ENCODE results near the gene IFNK. TPM values are rescaled to one million over a fixed set of nuclear protein-coding genes. Genes with fewer than 3 reads are reported as not detected.

The IFNK gene
- total and polyA plus RNA-seq, 7 donors: not detected

DNA sequence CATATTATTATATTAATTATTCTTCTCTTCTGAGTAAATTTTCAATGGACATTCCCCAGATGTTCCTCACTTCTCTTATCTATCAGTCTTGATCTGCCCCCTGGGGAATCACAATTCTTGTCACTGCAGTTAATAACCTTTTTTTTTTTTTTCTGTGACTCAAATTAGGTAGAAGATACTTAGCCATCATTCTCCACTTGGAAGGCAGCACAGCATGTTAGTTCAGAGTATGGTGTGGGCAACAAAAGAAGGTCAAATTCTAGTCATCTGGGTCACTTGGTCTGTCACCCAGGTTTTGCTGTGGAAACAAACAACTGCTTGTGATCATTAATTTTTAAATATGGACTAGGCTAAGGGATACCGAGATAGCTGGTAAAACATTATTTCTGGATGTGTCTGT, 13.7 kb downstream of the IFNK start:
- Histone ChIP-seq H3K4me1 (peaks cover 0 to 80% (median 69%) of the 10 kb centered on the region in 4 donors), H3K9me3 (no peaks in the 10 kb centered on the region), H3K27ac (peak overlapping the region in 2 of 4 donors; percentile 84 to 89), H3K27me3 (no peaks in the 10 kb centered on the region), H3K36me3 (no peaks in the 10 kb centered on the region), H3K4me3 (no peak overlapping the region)
- TF ChIP-seq POLR2A (IDR thresholded peaks at IDR 0.05) (no peak), POLR2AphosphoS5 (IDR thresholded peaks at IDR 0.05) (no peak)
- DNase-seq: no peak
- 91 to 95% methylated on average over 1 of the region's 1 CpG for WGBS, 2 donors
- intact Hi-C loops (cut with DNase I): loop anchor here (10.0 kb wide), 1 partner anchor 583 kb away; the partner anchor contains the start of gene IFT74

DNA sequence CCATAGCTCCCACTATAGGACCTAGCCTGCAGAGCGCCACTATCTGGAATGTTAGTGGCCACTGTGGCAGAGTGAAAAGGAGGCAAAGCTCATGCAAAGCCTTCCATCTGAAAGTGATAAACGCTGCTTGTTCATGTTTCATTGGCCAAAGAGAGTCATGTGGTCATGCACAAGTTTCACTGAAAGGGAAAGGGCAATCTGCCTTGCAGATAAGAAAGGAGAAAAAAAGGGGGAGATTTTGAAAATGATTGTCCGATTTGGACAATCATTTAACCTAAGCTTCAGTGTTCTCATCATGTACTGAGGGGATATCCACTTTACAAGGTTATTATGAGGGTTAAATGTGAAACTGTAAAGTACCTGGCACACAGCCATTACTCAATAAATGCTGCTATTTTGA, 14.6 kb downstream of the IFNK start:
- intact Hi-C loops (cut with DNase I): loop anchor here (10.0 kb wide), 1 partner anchor 584 kb away; the partner anchor contains the start of gene IFT74
- 23 to 71% methylated on average over 3 of the region's 3 CpGs for WGBS, 2 donors
- H3K27me3 ChIP-seq: no peaks in the 10 kb centered on the region
- H3K4me3 ChIP-seq: no peak overlapping the region
- H3K27ac ChIP-seq: peak overlapping the region; percentile 74 to 89 (median 86)
- TF ChIP-seq POLR2AphosphoS5 (IDR thresholded peaks at IDR 0.05) (no peak), POLR2A (IDR thresholded peaks at IDR 0.05) (no peak), EP300 (IDR thresholded peaks at IDR 0.05) (no peak)
- TF ChIP-seq, protein P1, sequence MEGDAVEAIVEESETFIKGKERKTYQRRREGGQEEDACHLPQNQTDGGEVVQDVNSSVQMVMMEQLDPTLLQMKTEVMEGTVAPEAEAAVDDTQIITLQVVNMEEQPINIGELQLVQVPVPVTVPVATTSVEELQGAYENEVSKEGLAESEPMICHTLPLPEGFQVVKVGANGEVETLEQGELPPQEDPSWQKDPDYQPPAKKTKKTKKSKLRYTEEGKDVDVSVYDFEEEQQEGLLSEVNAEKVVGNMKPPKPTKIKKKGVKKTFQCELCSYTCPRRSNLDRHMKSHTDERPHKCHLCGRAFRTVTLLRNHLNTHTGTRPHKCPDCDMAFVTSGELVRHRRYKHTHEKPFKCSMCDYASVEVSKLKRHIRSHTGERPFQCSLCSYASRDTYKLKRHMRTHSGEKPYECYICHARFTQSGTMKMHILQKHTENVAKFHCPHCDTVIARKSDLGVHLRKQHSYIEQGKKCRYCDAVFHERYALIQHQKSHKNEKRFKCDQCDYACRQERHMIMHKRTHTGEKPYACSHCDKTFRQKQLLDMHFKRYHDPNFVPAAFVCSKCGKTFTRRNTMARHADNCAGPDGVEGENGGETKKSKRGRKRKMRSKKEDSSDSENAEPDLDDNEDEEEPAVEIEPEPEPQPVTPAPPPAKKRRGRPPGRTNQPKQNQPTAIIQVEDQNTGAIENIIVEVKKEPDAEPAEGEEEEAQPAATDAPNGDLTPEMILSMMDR (IDR thresholded peaks at IDR 0.05): no peak
- DNase-seq: no peak
- H3K36me3 ChIP-seq: no peaks in the 10 kb centered on the region
- no peaks in the 10 kb centered on the region for H3K9me3 ChIP-seq
- H3K4me1 ChIP-seq: peaks cover 0 to 76% (median 62%) of the 10 kb centered on the region in 4 donors

DNA sequence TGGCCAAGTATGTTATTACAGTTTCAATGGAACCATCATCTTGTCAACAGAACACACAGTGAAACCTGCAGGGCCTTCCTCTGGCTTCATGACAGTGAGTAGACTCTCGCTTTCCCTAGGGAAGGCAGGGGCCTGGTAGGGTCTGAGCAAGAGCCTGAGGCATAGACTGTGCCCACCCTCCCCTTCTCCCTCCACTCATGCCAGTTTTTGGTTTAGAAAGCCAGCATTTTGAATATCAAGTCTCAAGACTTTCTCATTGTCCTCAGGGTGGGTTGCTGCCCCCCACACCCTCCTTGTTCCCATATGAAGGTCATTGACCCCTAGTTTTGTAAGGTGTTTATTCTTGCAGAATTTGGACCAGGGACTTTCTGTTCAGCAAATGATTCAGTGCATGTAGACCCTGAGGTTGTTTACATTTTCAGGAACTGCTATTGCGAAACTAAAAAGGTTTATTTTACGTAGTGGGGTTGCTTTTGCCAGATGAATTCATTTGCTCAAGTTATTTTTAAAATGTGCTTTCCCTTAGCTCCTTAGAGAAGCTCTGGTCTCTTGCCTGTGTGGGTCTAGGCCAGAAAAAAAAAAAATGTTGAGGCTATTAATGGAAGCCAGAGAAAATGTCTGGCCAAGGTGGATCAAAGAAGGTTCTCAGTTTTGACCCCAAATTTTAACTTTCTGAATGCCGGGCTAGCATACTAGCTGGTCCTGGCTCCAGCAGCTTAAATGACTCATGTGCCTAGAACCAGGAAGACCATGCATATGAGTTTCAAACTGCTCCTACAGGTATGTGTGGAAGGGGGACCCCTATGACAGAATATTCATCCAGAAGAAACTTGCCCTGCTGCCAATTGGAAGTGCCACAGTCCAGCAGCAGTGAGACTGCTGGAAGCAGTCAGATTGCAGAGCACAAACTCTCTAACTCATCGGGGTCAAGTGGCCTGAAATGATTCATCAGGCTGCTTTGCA, 15.7 kb downstream of the IFNK start:
- intact Hi-C loops (cut with DNase I): loop anchor here (2.0 to 10.0 kb wide), 4 partner anchors 33 to 585 kb away; partner anchors contain the start of genes C9orf72 and IFT74
- H3K36me3 ChIP-seq: peaks cover 0 to 8% (median 0%) of the 10 kb centered on the region in 4 donors
- WGBS, 2 donors: 64 to 77% methylated on average over 5 of the region's 5 CpGs
- peak; percentile 83 for DNase-seq
- H3K9me3 ChIP-seq: no peaks in the 10 kb centered on the region
- TF ChIP-seq POLR2A (IDR thresholded peaks at IDR 0.05): no peak
- TF ChIP-seq POLR2AphosphoS5 (IDR thresholded peaks at IDR 0.05): peak; percentile 88 to 94 (median 92)
- TF ChIP-seq, protein P1 (IDR thresholded peaks at IDR 0.05): no peak
- TF ChIP-seq EP300 (IDR thresholded peaks at IDR 0.05): peak; percentile 95 to 99 (median 96)
- H3K4me1 ChIP-seq: peaks cover 0 to 66% (median 51%) of the 10 kb centered on the region in 4 donors
- peak overlapping the region; percentile 74 to 89 (median 86) for H3K27ac ChIP-seq
- no peaks in the 10 kb centered on the region for H3K27me3 ChIP-seq
- no peak overlapping the region for H3K4me3 ChIP-seq

DNA sequence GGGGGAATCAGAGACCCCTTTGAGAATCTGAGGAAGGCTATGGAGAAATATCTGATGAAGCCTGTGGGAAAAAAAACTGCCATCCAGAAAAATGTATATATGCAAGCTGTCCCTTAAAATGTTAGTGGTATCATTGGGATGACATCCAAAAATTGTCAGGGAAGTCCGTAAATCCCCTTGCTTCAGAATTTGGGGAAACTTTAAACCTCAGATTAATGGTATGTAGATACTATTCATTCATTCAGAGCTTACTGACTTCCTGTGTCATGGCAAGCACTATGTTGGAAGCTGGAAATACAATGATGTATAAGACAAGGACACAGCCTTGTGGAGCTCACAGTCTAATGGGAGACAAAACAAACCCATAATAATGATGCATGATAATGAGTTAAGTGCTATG, 16.4 kb downstream of the IFNK start:
- no peak overlapping the region for H3K4me3 ChIP-seq
- H3K36me3 ChIP-seq: peaks cover 0 to 12% (median 0%) of the 10 kb centered on the region in 4 donors
- intact Hi-C loops (cut with DNase I): loop anchor here (2.0 to 10.0 kb wide), 3 partner anchors 32 to 506 kb away; partner anchors contain the start of gene C9orf72
- no peak for DNase-seq
- 71 to 90% methylated on average over 1 of the region's 1 CpG for WGBS, 2 donors
- H3K27ac ChIP-seq: peak overlapping the region; percentile 74 to 89 (median 86)
- TF ChIP-seq, protein P1 (IDR thresholded peaks at IDR 0.05): no peak
- TF ChIP-seq POLR2A (IDR thresholded peaks at IDR 0.05) (no peak), EP300 (IDR thresholded peaks at IDR 0.05) (no peak), POLR2AphosphoS5 (IDR thresholded peaks at IDR 0.05) (no peak)
- H3K27me3 ChIP-seq: no peaks in the 10 kb centered on the region
- H3K4me1 ChIP-seq: peaks cover 0 to 62% (median 47%) of the 10 kb centered on the region in 4 donors
- H3K9me3 ChIP-seq: no peaks in the 10 kb centered on the region

DNA sequence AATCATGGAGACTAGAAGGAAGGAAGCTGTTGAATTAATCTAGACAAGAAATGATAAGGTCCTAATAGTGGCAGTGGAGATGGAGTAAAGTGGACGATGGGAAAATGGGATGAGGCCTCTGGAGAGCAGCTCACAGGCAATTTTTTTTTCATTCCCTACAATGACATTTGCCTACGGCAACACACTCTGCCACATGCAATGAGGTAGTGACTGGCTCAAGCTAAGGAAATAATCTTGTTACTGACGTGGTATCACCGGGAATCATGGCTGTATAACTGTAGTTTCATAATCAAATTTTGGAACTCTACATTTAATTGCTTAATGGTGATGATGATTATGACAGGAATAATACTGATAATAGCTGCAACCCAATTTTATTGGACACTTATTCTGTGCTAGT, 17.6 kb downstream of the IFNK start:
- intact Hi-C loops (cut with DNase I): loop anchor here (2.0 to 10.0 kb wide), 3 partner anchors 31 to 507 kb away; partner anchors contain the start of gene C9orf72
- no peak for TF ChIP-seq POLR2AphosphoS5 (IDR thresholded peaks at IDR 0.05)
- TF ChIP-seq POLR2A (IDR thresholded peaks at IDR 0.05): no peak
- TF ChIP-seq EP300 (IDR thresholded peaks at IDR 0.05): no peak
- TF ChIP-seq, protein P1 (IDR thresholded peaks at IDR 0.05): no peak
- no peaks in the 10 kb centered on the region for H3K27me3 ChIP-seq
- WGBS, 2 donors: 95 to 96% methylated on average over 4 of the region's 4 CpGs
- peaks cover 0 to 51% (median 34%) of the 10 kb centered on the region in 4 donors for H3K4me1 ChIP-seq
- no peaks in the 10 kb centered on the region for H3K9me3 ChIP-seq
- H3K27ac ChIP-seq: peak overlapping the region in 3 of 4 donors; percentile 84 to 89 (median 89)
- no peak for DNase-seq
- H3K36me3 ChIP-seq: peaks cover 0 to 18% (median 0%) of the 10 kb centered on the region in 4 donors
- H3K4me3 ChIP-seq: no peak overlapping the region
